ENCODE measurements around the gene NAPEPLD.
"Not testable (repeated sequence)": the region's sequence is repeated elsewhere in the genome, so short reads cannot be mapped to it uniquely, and the experiment has no call there.

- TF ChIP-seq YY1 (IDR thresholded peaks at IDR 0.05; ENCODE audit: insufficient read depth, insufficient read length); ZNF274 (IDR thresholded peaks at IDR 0.05; ENCODE audit: low read depth, low read length); SUZ12 (IDR thresholded peaks at IDR 0.05; ENCODE audit: extremely low read depth, insufficient read depth, insufficient read length): not testable (repeated sequence)
These were observed 13.7 kb upstream of the NAPEPLD start for GRCh38 chr7:103162641-103163040.
